HCT116 (cell line): Measurements from ENCODE around the gene NPIPB4.
"Not testable (repeated sequence)": the region's sequence is repeated elsewhere in the genome, so short reads cannot be mapped to it uniquely, and the experiment has no call there.

Experiments used
- CTCF ChIP-seq, 3 experiments: fragments of 200-600 bp in 1 of 3; sonication (generic) in 1 of 3; IDR thresholded peaks in 2 of 3; conservative IDR thresholded peaks in 1 of 3; 2 replicates each; pipeline ENCODE4 v1.5.1; 2012 to 2017; ENCODE audit warnings: low read depth in 2 of 3, low read length in 2 of 3, antibody characterized with exemption in 1 of 3, borderline replicate concordance in 1 of 3, control low read depth in 1 of 3, mild to moderate bottlenecking in 1 of 3, mixed read lengths in 1 of 3, mixed run types in 1 of 3, moderate library complexity in 1 of 3; ENCODE audit not compliant: insufficient read depth in 1 of 3
- EGR1 ChIP-seq: IDR thresholded peaks from 2 replicates; pipeline ENCODE4 v1.6.1; 2012; ENCODE audit warnings: low read depth
- MAX ChIP-seq: IDR thresholded peaks from 2 replicates; pipeline ENCODE4 v1.6.1; 2012
- REST ChIP-seq: IDR thresholded peaks from 2 replicates; pipeline ENCODE4 v1.6.1; 2012; ENCODE audit warnings: low read depth
- ZNF274 ChIP-seq: fragments of 200-500 bp; sonication (Bioruptor generic); IDR thresholded peaks from 2 replicates; pipeline ENCODE4 v1.6.1; 2014; ENCODE audit warnings: mild to moderate bottlenecking, low read depth, low read length, inconsistent platforms

- not testable (repeated sequence) for TF ChIP-seq CTCF (IDR thresholded peaks at IDR 0.05 in 2 of 3, conservative IDR thresholded peaks at IDR 0.05 in 1 of 3; ENCODE audit: borderline replicate concordance in 1 of 3, insufficient read depth in 1 of 3, low read depth in 2 of 3, low read length in 2 of 3); ZNF274; EGR1; REST; MAX
Measured at GRCh38 chr16:21802375-21802663, 55.2 kb downstream of the NPIPB4 start.
